Measurements from ENCODE around the gene CHI3L2. TPM values are rescaled to one million over a fixed set of nuclear protein-coding genes. Genes with fewer than 3 reads are reported as not detected.

Gene CHI3L2
- total RNA-seq, 1 donor from 2014 or later, result not detected

Other genes starting within 250 kb of the CHI3L2 start
- 42.5 and 48.4 TPM in 2 replicates for gene DRAM2, start 87.6 kb upstream of the CHI3L2 start, total RNA-seq
- gene CEPT1, start 87.5 kb upstream of the CHI3L2 start, total RNA-seq, result 29.7 and 33.1 TPM in 2 replicates
- gene DENND2D, start 27.1 kb upstream of the CHI3L2 start, total RNA-seq, result 1.4 TPM in 2 replicates
- gene CHIA, start 63.1 kb downstream of the CHI3L2 start, total RNA-seq, result not detected in 2 replicates
- gene OVGP1, start 200.0 kb downstream of the CHI3L2 start, total RNA-seq, result 0.26 and 0.89 TPM in 2 replicates
- gene WDR77, start 221.5 kb downstream of the CHI3L2 start, total RNA-seq, result 35.0 and 42.2 TPM in 2 replicates
- 178 and 279 TPM in 2 replicates for gene ATP5PB, start 221.8 kb downstream of the CHI3L2 start, total RNA-seq
- under 0.01 and 0.13 TPM in 2 replicates for gene C1orf162, start 246.3 kb downstream of the CHI3L2 start, total RNA-seq

All from dermis microvascular lymphatic vessel endothelial cell (primary cell).